ENCODE data around the gene PRRT2. TPM values are rescaled to one million over a fixed set of nuclear protein-coding genes. Genes with fewer than 3 reads are reported as not detected.

The PRRT2 gene
- total and polyA plus RNA-seq, 10 of the 15 experiments (the other 5 are each of a cell fraction or from before 2014, with no cell fraction given) = 0.08 to 0.49 (median 0.12) TPM; not detected in 4

- TF ChIP-seq ZBTB40 (IDR thresholded peaks at IDR 0.05; ENCODE audit: borderline replicate concordance) (peak; percentile 98), FOXK2 (IDR thresholded peaks at IDR 0.05) (no peak; the same call in 1 of the 2 replicates), FOS (IDR thresholded peaks at IDR 0.05; ENCODE audit: borderline replicate concordance, extremely low read depth, insufficient read length) (no peak), NFXL1 (IDR thresholded peaks at IDR 0.05; ENCODE audit: borderline replicate concordance) (no peak), EED (IDR thresholded peaks at IDR 0.05; ENCODE audit: low read depth) (0 out of 2 replicates have a peak, but pooled peaks have one; percentile 12), FOXM1 (IDR thresholded peaks at IDR 0.05; ENCODE audit: low read depth, low read length) (no peak), PAX5 (IDR thresholded peaks at IDR 0.05; ENCODE audit: borderline replicate concordance, low read depth, low read length) (0 out of 2 replicates have a peak, but pooled peaks have one; percentile 21), E2F4 (IDR thresholded peaks at IDR 0.05; ENCODE audit: low read depth, low read length) (peak; percentile 95), RELB (IDR thresholded peaks at IDR 0.05; ENCODE audit: low read depth) (peak; percentile 86), SMC3 (IDR thresholded peaks at IDR 0.05; ENCODE audit: borderline replicate concordance, low read length) (peak; percentile 52), JUNB (IDR thresholded peaks at IDR 0.05) (no peak), GATAD2B (conservative IDR thresholded peaks at IDR 0.05; ENCODE audit: low read depth) (peak; percentile 54), ELK1 (IDR thresholded peaks at IDR 0.05; ENCODE audit: low read depth, low read length) (no peak; the same call in 1 of the 2 replicates), NKRF (conservative IDR thresholded peaks at IDR 0.05) (peak; percentile 98), BACH1 (IDR thresholded peaks at IDR 0.05; ENCODE audit: borderline replicate concordance) (peak; percentile 77), YBX1 (IDR thresholded peaks at IDR 0.05) (no peak), SRF (IDR thresholded peaks at IDR 0.05; ENCODE audit: low read depth in 2 of 2, low read length in 2 of 2) (peak in 1 of 2 experiments; percentile 61; a peak in 1 of 4 replicates), RUNX3 (IDR thresholded peaks at IDR 0.05; ENCODE audit: low read length) (0 out of 2 replicates have a peak, but pooled peaks have one; percentile 6), IKZF2 (IDR thresholded peaks at IDR 0.05) (peak in 1 of 2 experiments; percentile 13; a peak in 2 of 4 replicates), POU2F2 (IDR thresholded peaks at IDR 0.05; ENCODE audit: borderline replicate concordance, low read depth, low read length) (peak; percentile 26; the same call in 2 of the 3 replicates)
Measured at GRCh38 chr16:29790183-29790948, 21.6 kb upstream of the PRRT2 start, which contains the start of gene KIF22 (continued).

All from GM12878 (cell line).